Lower lobe of right lung (tissue), 2 donors: ENCODE measurements around the gene CAMK2N1. TPM values are rescaled to one million over a fixed set of nuclear protein-coding genes. Genes with fewer than 3 reads are reported as not detected.
A peak's percentile ranks its signal among the peaks of the same experiment; 100 is the strongest.

ENCODE experiments used
- ATAC-seq, 2 donors: fragments of 200-7000 bp; cut with Tn5 transposase; one replicate each; pipeline ENCODE4 v1.9.1; 2020 to 2022; ENCODE audit warnings: mild to moderate bottlenecking in 2 of 2, moderate library complexity in 2 of 2
- DNase-seq: peaks from one replicate; pipeline ENCODE4 v3.0.0-alpha.2; 2020
- H3K27ac ChIP-seq: fragments of 200-600 bp; one replicate; pipeline ENCODE4 v1.8.0; 2022
- H3K27me3 ChIP-seq: fragments of 200-600 bp; one replicate; pipeline ENCODE4 v1.8.0; 2022; ENCODE audit warnings: low read depth
- H3K36me3 ChIP-seq: fragments of 200-600 bp; one replicate; pipeline ENCODE4 v1.8.0; 2022; ENCODE audit warnings: mild to moderate bottlenecking
- H3K4me1 ChIP-seq: fragments of 200-600 bp; one replicate; pipeline ENCODE4 v1.8.0; 2022
- H3K4me3 ChIP-seq: fragments of 200-600 bp; one replicate; pipeline ENCODE4 v1.8.0; 2022; ENCODE audit warnings: mild to moderate bottlenecking
- H3K9me3 ChIP-seq: fragments of 200-600 bp; one replicate; pipeline ENCODE4 v1.8.0; 2022
- intact Hi-C: fragments of 100-400 bp; cut with DNase I; formaldehyde crosslinking; loops from one replicate; pipeline ENCODE4 v1.11.0; 2022
- total RNA-seq: library from RNA; stranded (reverse); fragmentation: NEBNext Ultra II Directional; extraction: Animal tissue kit (Norgen Biotek cat#: 25700); gene quantifications from one replicate; pipeline ENCODE4 v1.2.1, GENCODE V29; 2021
- TF ChIP-seq, protein P1 (sequence below): fragments of 200-600 bp; IDR thresholded peaks from one replicate; pipeline ENCODE4 v1.8.0; 2022; ENCODE audit warnings: antibody characterized with exemption, mild to moderate bottlenecking
- donor health status: DM: no; HTN: yes; CAD: no; lungs with severe emphysema.

CAMK2N1 gene
- total RNA-seq, 1 donor from 2014 or later: 43.0 TPM

DNA sequence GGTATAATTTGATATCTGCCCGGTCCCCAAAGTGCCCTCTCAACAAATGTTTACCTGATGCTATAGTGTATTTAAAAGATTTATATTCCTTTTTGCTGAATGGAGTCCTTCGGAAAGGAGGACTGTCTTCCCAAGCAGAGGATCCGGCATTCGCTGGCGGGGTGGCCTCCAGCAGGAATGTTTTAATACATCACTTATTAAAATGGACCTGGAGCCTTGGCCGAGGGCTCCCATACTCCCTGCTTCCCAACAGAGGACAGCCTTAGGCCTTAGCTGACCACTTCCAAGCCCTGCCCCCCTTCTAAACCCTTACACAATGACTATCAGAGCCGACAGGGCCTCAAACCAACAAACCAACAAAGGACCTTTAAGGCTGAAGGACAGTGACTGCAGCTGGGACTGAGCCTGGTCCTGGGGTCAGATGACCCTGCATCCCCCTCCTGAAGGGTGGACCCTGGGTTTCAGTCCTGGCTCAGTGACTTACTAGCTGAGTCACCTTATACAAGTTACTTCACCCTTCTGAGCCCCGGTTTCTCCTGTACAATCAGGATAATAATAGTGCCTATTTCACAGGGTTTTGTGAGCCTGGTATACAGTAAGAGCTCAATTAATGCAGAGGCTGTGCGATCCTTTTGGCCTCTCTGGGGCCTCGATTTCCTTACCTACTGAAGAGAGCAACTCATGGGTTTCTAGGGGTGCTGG lies 5.6 kb downstream of the CAMK2N1 start:
- DNase-seq (no peak), ATAC-seq (no peak)
- Histone ChIP-seq H3K9me3 (no peaks in the 10 kb centered on the region), H3K4me1 (peaks cover 38% of the 10 kb centered on the region), H3K4me3 (no peak overlapping the region), H3K36me3 (no peaks in the 10 kb centered on the region), H3K27me3 (peaks cover 69% of the 10 kb centered on the region), H3K27ac (peak overlapping the region; percentile 46)
- TF ChIP-seq, protein P1, sequence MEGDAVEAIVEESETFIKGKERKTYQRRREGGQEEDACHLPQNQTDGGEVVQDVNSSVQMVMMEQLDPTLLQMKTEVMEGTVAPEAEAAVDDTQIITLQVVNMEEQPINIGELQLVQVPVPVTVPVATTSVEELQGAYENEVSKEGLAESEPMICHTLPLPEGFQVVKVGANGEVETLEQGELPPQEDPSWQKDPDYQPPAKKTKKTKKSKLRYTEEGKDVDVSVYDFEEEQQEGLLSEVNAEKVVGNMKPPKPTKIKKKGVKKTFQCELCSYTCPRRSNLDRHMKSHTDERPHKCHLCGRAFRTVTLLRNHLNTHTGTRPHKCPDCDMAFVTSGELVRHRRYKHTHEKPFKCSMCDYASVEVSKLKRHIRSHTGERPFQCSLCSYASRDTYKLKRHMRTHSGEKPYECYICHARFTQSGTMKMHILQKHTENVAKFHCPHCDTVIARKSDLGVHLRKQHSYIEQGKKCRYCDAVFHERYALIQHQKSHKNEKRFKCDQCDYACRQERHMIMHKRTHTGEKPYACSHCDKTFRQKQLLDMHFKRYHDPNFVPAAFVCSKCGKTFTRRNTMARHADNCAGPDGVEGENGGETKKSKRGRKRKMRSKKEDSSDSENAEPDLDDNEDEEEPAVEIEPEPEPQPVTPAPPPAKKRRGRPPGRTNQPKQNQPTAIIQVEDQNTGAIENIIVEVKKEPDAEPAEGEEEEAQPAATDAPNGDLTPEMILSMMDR: no peak
- intact Hi-C loops: no loop called here

DNA sequence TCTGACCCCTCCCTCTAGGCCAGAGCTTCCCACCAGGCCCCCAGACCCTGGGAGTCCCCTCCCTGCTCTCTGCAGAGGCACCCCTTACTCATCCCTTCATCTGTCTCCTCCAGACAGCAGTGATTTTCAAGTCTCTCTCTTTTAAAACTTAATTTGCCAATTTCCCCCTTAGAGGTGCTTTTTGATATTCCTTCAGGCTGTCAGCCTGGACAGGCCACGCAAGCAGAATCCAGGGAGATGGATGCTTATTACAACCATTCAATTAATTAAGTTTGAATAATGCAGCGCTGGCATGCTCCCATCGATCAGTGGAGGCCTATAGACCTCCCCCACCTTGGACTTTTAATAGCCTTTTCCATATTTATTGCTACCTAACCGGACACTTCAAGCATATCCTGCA lies 6.2 kb downstream of the CAMK2N1 start:
- intact Hi-C loops: no loop called here
- Histone ChIP-seq H3K4me1 (peaks cover 35% of the 10 kb centered on the region), H3K4me3 (no peak overlapping the region), H3K36me3 (no peaks in the 10 kb centered on the region), H3K27me3 (peaks cover 71% of the 10 kb centered on the region), H3K27ac (no peak overlapping the region), H3K9me3 (no peaks in the 10 kb centered on the region)
- TF ChIP-seq, protein P1: no peak
- DNase-seq (no peak), ATAC-seq (no peak)

DNA sequence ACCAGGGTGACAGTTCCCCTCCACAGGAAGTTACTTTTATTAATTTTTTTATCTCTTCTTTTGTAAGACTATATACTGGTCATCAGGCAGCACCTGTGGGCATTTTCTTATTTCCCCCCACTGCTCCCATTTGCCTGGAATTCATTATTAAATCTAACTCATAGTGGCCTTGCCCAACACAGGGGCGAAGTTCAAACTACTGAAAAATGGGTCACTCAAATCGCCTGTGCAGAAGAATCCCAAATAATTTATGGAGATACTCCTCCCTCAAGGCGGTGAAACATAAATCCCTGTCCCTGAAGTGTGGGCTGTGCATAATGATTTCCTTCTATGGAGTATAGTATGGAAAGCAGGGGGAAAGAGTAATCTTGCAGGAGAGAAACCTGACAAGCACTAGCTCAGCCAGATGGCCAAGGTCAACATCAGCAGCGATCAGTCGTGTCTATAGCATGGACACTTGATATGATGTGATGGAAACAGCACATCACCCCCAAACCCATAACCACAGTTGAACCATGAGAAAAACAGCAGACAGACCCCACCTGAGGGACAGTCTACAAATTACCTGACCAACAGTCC lies 7.9 kb downstream of the CAMK2N1 start:
- Histone ChIP-seq H3K9me3 (no peaks in the 10 kb centered on the region), H3K27me3 (peaks cover 67% of the 10 kb centered on the region), H3K4me3 (no peak overlapping the region), H3K36me3 (no peaks in the 10 kb centered on the region), H3K4me1 (peaks cover 21% of the 10 kb centered on the region), H3K27ac (no peak overlapping the region)
- TF ChIP-seq, protein P1: no peak
- ATAC-seq: no peak
- DNase-seq: no peak
- intact Hi-C loops: no loop called here

DNA sequence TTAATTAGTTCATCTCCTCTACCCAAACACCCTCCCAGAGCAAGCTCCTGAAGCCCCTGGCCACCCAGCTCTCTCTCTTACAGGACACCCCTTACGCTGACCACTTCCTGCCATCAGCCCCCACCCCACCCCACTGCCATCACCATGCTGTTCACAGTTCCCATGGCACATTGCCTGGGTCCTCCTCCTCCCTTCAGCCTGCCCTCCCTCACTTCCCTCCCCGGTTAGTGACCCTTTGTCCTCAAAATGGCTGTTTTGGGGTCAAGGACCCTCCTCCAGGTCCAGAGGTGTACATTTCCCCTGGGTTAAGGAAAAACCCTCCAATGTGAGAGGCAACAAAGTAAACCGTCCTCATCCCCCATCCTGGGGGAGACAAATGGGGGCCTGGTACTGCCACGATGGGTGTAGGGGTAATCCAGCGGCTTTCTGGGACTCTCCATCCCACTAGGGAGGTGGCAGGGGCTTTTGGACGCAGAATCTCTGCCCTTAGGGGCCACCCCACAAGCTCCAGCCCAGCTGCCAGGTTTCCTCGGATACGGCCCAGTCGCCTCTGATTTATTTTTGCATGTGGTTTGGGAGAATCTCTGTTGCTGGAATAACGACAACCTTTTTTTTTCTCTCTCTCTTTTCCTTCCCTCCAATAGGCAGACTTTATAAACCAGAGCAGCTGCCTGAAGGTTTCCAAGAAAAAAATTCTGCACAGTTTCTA lies 8.5 kb downstream of the CAMK2N1 start:
- Histone ChIP-seq H3K27me3 (peaks cover 69% of the 10 kb centered on the region), H3K36me3 (no peaks in the 10 kb centered on the region), H3K9me3 (no peaks in the 10 kb centered on the region), H3K27ac (no peak overlapping the region), H3K4me3 (no peak overlapping the region), H3K4me1 (peaks cover 21% of the 10 kb centered on the region)
- intact Hi-C loops: no loop called here
- TF ChIP-seq, protein P1: no peak
- ATAC-seq: no peak
- no peak for DNase-seq

DNA sequence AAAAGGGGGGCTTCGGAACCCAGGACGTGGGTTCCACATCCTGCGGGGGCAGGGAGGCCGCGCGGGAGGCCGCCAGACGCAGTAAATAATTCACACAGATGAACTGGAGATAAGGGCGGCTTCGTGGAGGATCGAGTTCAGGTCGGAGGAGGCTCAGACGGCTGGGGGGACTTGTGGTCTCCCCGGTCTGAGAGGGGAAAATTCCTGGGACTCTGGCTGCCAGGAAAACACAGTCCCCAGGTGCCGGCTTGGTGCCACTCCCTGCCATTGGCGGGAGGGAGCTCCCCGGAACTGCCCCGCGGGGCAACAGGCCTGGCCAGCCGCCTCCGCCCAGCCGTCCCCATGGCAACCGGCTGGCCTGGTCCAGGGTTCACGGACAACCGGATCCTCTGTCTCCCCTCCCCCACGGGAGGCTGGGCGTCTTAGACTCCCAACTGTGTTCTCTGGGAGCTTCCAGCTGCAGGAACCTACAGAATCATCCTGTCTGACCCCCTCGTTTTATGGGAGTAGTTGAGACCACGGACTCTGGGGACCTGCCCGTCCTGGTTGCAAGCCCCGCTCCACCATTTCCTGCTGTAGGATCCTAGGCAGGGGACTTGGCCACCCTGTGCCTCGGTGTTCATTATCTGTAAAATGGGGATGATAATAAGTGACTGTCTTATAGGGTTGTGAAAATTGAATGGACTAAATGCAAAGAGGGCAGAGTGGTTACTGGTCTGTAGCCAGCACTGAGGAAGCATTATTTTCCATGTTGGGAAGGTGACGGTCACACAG lies 9.6 kb downstream of the CAMK2N1 start:
- peaks cover 59% of the 10 kb centered on the region for H3K27me3 ChIP-seq
- H3K4me3 ChIP-seq: no peak overlapping the region
- H3K27ac ChIP-seq: no peak overlapping the region
- H3K9me3 ChIP-seq: no peaks in the 10 kb centered on the region
- intact Hi-C loops: no loop called here
- TF ChIP-seq, protein P1: no peak
- H3K4me1 ChIP-seq: peaks cover 21% of the 10 kb centered on the region
- DNase-seq (no peak), ATAC-seq (peak in 1 of 2 donors; percentile 6)
- H3K36me3 ChIP-seq: no peaks in the 10 kb centered on the region
